HepG2 (cell line): Measurements from ENCODE around the gene SARNP. TPM values are rescaled to one million over a fixed set of nuclear protein-coding genes. Genes with fewer than 3 reads are reported as not detected.

Experiments used
- EP300 ChIP-seq, 3 experiments: sonication (generic) in 1 of 3; formaldehyde crosslinking in 1 of 3; IDR thresholded peaks; 2 replicates each; pipeline versions ENCODE4 v1.5.1 to v1.6.1; 2011 to 2020; ENCODE audit warnings: low read depth in 2 of 3, low read length in 2 of 3, borderline replicate concordance in 1 of 3, improper control_type of control experiment in 1 of 3, mild to moderate bottlenecking in 1 of 3, missing genetic modification reagents in 1 of 3, moderate library complexity in 1 of 3
- MAFF ChIP-seq: IDR thresholded peaks from 2 replicates; pipeline ENCODE4 v1.6.1; 2011; ENCODE audit warnings: low read depth, low read length, improper control_type of control experiment
- MEF2D ChIP-seq: sonication (generic); formaldehyde crosslinking; IDR thresholded peaks from 2 replicates; pipeline ENCODE4 v1.5.1; 2020; ENCODE audit warnings: mild to moderate bottlenecking, missing genetic modification reagents
- REL ChIP-seq: sonication (generic); formaldehyde crosslinking; conservative IDR thresholded peaks from 2 replicates; pipeline ENCODE4 v1.8.0; 2022; ENCODE audit warnings: mild to moderate bottlenecking, missing genetic modification reagents, moderate library complexity
- RFX1 ChIP-seq: fragments of 450-650 bp; IDR thresholded peaks from 2 replicates; pipeline ENCODE4 v1.6.1; 2017
- SIX1 ChIP-seq: sonication (generic); formaldehyde crosslinking; IDR thresholded peaks from 2 replicates; pipeline ENCODE4 v1.4.0; 2020; ENCODE audit warnings: missing genetic modification reagents, borderline replicate concordance
- ZBTB21 ChIP-seq: sonication (generic); formaldehyde crosslinking; IDR thresholded peaks from 2 replicates; pipeline ENCODE4 v1.4.0; 2020; ENCODE audit warnings: missing genetic modification reagents
- ZBTB7B ChIP-seq: sonication (generic); formaldehyde crosslinking; IDR thresholded peaks from 2 replicates; pipeline ENCODE4 v1.4.0; 2020; ENCODE audit warnings: missing genetic modification reagents
- ZNF136 ChIP-seq: sonication (generic); formaldehyde crosslinking; IDR thresholded peaks from 2 replicates; pipeline ENCODE4 v1.8.1; 2022; ENCODE audit warnings: low read depth, mild to moderate bottlenecking, moderate library complexity, missing genetic modification reagents
- polyA plus RNA-seq, 8 experiments: library from polyadenylated mRNA; depleted of rRNA in 3 of 8; stranded (reverse) in 7 of 8; unstranded in 1 of 8; fragments of >200 nt; fragmentation: Illumina TruSeq in 4 of 8; extraction: Trizol in 4 of 8; gene quantifications; 2 replicates each; pipeline versions ENCODE4 v1.2.1 to v1.2.3, GENCODE V29; 2011 to 2016; ENCODE audit warnings: low read depth in 4 of 8, missing spikeins in 1 of 8, mixed read lengths in 1 of 8; ENCODE audit not compliant: insufficient read depth in 1 of 8
- total RNA-seq, 5 experiments: library from RNA; depleted of rRNA; stranded (reverse); fragments of >200 nt; fragmentation: Illumina TruSeq; extraction: Trizol; gene quantifications; 2 replicates each; pipeline ENCODE4 v1.2.3, GENCODE V29; 2016; ENCODE audit warnings: low read depth in 1 of 5
- TF ChIP-seq, protein P1 (sequence below): sonication (generic); formaldehyde crosslinking; IDR thresholded peaks from 2 replicates; pipeline ENCODE4 v1.5.1; 2020; ENCODE audit warnings: missing genetic modification reagents, mild to moderate bottlenecking, borderline replicate concordance
- TF ChIP-seq, protein P2 (sequence below): sonication (generic); formaldehyde crosslinking; IDR thresholded peaks from 2 replicates; pipeline ENCODE4 v1.5.0; 2020; ENCODE audit warnings: mild to moderate bottlenecking, missing genetic modification reagents, moderate library complexity
- TF ChIP-seq, protein P3 (sequence below): sonication (generic); formaldehyde crosslinking; IDR thresholded peaks from 2 replicates; pipeline ENCODE4 v1.5.1; 2020; ENCODE audit warnings: mild to moderate bottlenecking, missing genetic modification reagents, borderline replicate concordance
- TF ChIP-seq, protein P4 (sequence below): sonication (generic); formaldehyde crosslinking; conservative IDR thresholded peaks from 2 replicates; pipeline ENCODE4 v1.4.0; 2020; ENCODE audit warnings: missing genetic modification reagents
- TF ChIP-seq, protein P5 (sequence below): sonication (generic); formaldehyde crosslinking; IDR thresholded peaks from 2 replicates; pipeline ENCODE4 v1.4.0; 2020; ENCODE audit warnings: mild to moderate bottlenecking, missing genetic modification reagents

The SARNP gene
- total and polyA plus RNA-seq, 2 of the 13 experiments (the other 11 are each of a cell fraction or from before 2014, with no cell fraction given) = 59.0 to 95.4 TPM

DNA sequence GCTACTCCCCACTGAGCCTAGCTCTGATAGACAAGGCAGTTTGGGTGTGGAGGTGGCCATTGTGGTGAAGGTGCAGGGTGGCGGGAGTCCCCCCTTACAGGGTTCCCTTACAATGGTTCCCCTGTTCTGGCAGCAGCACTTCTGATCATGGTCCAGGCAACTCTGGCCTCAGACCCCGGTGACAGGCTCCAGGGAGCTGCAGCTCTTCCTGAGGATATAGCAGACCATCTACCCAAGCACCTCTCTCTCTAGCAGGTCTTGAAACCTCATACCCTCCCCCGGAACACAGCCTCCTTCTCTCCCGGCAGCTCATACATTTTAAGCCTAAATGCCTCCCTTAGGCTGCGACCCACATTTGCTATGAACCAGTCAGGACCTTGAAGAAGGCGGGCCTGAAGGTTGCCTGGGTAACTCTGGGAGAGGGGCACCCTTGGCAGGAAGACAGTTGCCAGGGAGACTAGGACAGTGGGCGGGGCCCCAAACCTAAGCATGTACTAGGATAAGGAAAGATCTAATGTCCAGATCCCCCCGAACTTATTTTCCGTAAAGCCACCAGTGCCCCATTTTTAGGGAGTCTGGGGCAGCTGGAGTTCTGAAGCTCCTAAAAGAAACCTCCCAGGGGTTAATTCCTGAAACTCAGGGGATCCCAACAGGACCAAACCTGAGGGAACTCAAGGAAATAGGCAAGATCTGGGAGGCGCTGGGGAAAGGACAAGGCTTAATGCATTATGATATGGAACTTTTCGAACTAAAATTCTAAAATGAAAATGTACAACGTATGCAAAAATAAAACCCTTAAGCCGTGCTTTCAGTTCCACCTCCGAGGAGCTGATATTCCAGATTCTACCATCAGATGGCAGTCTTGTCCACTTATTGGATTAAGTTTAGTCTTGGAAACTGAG is 79.2 kb downstream of the SARNP start (continued):
- TF ChIP-seq, protein P1, sequence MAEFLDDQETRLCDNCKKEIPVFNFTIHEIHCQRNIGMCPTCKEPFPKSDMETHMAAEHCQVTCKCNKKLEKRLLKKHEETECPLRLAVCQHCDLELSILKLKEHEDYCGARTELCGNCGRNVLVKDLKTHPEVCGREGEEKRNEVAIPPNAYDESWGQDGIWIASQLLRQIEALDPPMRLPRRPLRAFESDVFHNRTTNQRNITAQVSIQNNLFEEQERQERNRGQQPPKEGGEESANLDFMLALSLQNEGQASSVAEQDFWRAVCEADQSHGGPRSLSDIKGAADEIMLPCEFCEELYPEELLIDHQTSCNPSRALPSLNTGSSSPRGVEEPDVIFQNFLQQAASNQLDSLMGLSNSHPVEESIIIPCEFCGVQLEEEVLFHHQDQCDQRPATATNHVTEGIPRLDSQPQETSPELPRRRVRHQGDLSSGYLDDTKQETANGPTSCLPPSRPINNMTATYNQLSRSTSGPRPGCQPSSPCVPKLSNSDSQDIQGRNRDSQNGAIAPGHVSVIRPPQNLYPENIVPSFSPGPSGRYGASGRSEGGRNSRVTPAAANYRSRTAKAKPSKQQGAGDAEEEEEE = no peak
- 0 out of 2 replicates have a peak, but pooled peaks have one; percentile 40 for TF ChIP-seq ZBTB7B
- TF ChIP-seq ZBTB21 (CRISPR knock-in tag) = no peak
- TF ChIP-seq RFX1 = peak; percentile 62
- TF ChIP-seq, protein P2, sequence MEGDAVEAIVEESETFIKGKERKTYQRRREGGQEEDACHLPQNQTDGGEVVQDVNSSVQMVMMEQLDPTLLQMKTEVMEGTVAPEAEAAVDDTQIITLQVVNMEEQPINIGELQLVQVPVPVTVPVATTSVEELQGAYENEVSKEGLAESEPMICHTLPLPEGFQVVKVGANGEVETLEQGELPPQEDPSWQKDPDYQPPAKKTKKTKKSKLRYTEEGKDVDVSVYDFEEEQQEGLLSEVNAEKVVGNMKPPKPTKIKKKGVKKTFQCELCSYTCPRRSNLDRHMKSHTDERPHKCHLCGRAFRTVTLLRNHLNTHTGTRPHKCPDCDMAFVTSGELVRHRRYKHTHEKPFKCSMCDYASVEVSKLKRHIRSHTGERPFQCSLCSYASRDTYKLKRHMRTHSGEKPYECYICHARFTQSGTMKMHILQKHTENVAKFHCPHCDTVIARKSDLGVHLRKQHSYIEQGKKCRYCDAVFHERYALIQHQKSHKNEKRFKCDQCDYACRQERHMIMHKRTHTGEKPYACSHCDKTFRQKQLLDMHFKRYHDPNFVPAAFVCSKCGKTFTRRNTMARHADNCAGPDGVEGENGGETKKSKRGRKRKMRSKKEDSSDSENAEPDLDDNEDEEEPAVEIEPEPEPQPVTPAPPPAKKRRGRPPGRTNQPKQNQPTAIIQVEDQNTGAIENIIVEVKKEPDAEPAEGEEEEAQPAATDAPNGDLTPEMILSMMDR (CRISPR knock-in tag) = peak; percentile 85
- TF ChIP-seq ZNF136 (CRISPR knock-in tag) = 0 out of 2 replicates have a peak, but pooled peaks have one; percentile 44
- TF ChIP-seq MEF2D = no peak
- TF ChIP-seq REL (CRISPR knock-in tag) = no peak
- TF ChIP-seq, protein P3, sequence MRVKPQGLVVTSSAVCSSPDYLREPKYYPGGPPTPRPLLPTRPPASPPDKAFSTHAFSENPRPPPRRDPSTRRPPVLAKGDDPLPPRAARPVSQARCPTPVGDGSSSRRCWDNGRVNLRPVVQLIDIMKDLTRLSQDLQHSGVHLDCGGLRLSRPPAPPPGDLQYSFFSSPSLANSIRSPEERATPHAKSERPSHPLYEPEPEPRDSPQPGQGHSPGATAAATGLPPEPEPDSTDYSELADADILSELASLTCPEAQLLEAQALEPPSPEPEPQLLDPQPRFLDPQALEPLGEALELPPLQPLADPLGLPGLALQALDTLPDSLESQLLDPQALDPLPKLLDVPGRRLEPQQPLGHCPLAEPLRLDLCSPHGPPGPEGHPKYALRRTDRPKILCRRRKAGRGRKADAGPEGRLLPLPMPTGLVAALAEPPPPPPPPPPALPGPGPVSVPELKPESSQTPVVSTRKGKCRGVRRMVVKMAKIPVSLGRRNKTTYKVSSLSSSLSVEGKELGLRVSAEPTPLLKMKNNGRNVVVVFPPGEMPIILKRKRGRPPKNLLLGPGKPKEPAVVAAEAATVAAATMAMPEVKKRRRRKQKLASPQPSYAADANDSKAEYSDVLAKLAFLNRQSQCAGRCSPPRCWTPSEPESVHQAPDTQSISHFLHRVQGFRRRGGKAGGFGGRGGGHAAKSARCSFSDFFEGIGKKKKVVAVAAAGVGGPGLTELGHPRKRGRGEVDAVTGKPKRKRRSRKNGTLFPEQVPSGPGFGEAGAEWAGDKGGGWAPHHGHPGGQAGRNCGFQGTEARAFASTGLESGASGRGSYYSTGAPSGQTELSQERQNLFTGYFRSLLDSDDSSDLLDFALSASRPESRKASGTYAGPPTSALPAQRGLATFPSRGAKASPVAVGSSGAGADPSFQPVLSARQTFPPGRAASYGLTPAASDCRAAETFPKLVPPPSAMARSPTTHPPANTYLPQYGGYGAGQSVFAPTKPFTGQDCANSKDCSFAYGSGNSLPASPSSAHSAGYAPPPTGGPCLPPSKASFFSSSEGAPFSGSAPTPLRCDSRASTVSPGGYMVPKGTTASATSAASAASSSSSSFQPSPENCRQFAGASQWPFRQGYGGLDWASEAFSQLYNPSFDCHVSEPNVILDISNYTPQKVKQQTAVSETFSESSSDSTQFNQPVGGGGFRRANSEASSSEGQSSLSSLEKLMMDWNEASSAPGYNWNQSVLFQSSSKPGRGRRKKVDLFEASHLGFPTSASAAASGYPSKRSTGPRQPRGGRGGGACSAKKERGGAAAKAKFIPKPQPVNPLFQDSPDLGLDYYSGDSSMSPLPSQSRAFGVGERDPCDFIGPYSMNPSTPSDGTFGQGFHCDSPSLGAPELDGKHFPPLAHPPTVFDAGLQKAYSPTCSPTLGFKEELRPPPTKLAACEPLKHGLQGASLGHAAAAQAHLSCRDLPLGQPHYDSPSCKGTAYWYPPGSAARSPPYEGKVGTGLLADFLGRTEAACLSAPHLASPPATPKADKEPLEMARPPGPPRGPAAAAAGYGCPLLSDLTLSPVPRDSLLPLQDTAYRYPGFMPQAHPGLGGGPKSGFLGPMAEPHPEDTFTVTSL = no peak
- TF ChIP-seq, protein P4, sequence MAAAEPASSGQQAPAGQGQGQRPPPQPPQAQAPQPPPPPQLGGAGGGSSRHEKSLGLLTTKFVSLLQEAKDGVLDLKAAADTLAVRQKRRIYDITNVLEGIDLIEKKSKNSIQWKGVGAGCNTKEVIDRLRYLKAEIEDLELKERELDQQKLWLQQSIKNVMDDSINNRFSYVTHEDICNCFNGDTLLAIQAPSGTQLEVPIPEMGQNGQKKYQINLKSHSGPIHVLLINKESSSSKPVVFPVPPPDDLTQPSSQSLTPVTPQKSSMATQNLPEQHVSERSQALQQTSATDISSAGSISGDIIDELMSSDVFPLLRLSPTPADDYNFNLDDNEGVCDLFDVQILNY (CRISPR knock-in tag) = no peak
- TF ChIP-seq SIX1 (CRISPR knock-in tag) = no peak
- TF ChIP-seq MAFF = peak; percentile 93
- TF ChIP-seq, protein P5, sequence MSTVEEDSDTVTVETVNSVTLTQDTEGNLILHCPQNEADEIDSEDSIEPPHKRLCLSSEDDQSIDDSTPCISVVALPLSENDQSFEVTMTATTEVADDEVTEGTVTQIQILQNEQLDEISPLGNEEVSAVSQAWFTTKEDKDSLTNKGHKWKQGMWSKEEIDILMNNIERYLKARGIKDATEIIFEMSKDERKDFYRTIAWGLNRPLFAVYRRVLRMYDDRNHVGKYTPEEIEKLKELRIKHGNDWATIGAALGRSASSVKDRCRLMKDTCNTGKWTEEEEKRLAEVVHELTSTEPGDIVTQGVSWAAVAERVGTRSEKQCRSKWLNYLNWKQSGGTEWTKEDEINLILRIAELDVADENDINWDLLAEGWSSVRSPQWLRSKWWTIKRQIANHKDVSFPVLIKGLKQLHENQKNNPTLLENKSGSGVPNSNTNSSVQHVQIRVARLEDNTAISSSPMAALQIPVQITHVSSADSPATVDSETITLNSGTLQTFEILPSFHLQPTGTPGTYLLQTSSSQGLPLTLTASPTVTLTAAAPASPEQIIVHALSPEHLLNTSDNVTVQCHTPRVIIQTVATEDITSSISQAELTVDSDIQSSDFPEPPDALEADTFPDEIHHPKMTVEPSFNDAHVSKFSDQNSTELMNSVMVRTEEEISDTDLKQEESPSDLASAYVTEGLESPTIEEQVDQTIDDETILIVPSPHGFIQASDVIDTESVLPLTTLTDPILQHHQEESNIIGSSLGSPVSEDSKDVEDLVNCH (CRISPR knock-in tag) = no peak
- TF ChIP-seq EP300 (IDR thresholded peaks at IDR 0.05; ENCODE audit: low read depth in 2 of 2, low read length in 2 of 2) = peak in 1 of 2 experiments; percentile 88; a peak in 1 of 4 replicates
- no peak for TF ChIP-seq EP300 (CRISPR knock-in tag; IDR thresholded peaks at IDR 0.05; ENCODE audit: borderline replicate concordance)
